IMR-90 (cell line): ENCODE data around the gene MYH11. TPM values are rescaled to one million over a fixed set of nuclear protein-coding genes. Genes with fewer than 3 reads are reported as not detected.

Experiments
- ATAC-seq: fragments of 200-7000 bp; cut with Tn5 transposase; 2 replicates; pipeline ENCODE4 v1.9.1; 2020; ENCODE audit warnings: low read depth, mild to moderate bottlenecking, moderate library complexity
- BruUV-seq: library from RNA; stranded (reverse); fragments of 400-500 nt; replicated peaks from 2 replicates; lab custom pipeline; 2021; lab: Mats Ljungman, UMichigan
- CTCF ChIA-PET: fragments of 300-600 bp; formaldehyde crosslinking; extraction: SDS; loops from one replicate; lab custom pipeline; 2021; ENCODE audit warnings: antibody characterized with exemption; lab: Yijun Ruan, JAX
- POLR2A ChIA-PET: fragments of 300-600 bp; sonication (Branson Sonifier 250); formaldehyde crosslinking; loops from one replicate; lab custom pipeline; 2022; ENCODE audit warnings: antibody characterized with exemption; ENCODE audit not compliant: unreplicated experiment; lab: Charles Lee
- DNase-seq: peaks from one replicate; pipeline ENCODE4 v3.0.0; 2013
- H2AFZ ChIP-seq: replicated peaks from 2 replicates; pipeline ENCODE3; 2013; ENCODE audit warnings: low read length, mild to moderate bottlenecking; ENCODE audit not compliant: poor library complexity
- H2AK5ac ChIP-seq: 2 replicates; pipeline ENCODE4 v1.6.1; 2013; ENCODE audit warnings: low read depth, low read length, inconsistent platforms
- H2AK9ac ChIP-seq: replicated peaks from 2 replicates; pipeline ENCODE3; 2013; ENCODE audit warnings: mild to moderate bottlenecking, low read depth, low read length, moderate library complexity; ENCODE audit not compliant: poor library complexity
- H2BK120ac ChIP-seq: 2 replicates; pipeline ENCODE4 v1.6.1; 2013; ENCODE audit warnings: low read depth, low read length, inconsistent platforms
- H2BK15ac ChIP-seq: 3 replicates; pipeline ENCODE4 v1.6.1; 2013; ENCODE audit warnings: low read depth, low read length, inconsistent platforms
- H2BK20ac ChIP-seq: 2 replicates; pipeline ENCODE4 v1.6.1; 2013; ENCODE audit warnings: low read depth, mild to moderate bottlenecking, inconsistent platforms, low read length, moderate library complexity
- H2BK5ac ChIP-seq: 2 replicates; pipeline ENCODE4 v1.6.1; 2013; ENCODE audit warnings: mild to moderate bottlenecking, low read depth, low read length, inconsistent platforms; ENCODE audit not compliant: poor library complexity, severe bottlenecking
- H3K14ac ChIP-seq: replicated peaks from 2 replicates; pipeline ENCODE4 v1.6.1; 2013; ENCODE audit warnings: low read depth, low read length, inconsistent platforms
- H3K18ac ChIP-seq: 2 replicates; pipeline ENCODE4 v1.6.1; 2013; ENCODE audit warnings: low read depth, low read length, control low read depth
- H3K23ac ChIP-seq: 2 replicates; pipeline ENCODE4 v1.6.1; 2013; ENCODE audit warnings: low read depth, low read length, inconsistent platforms
- H3K27ac ChIP-seq: 2 replicates; pipeline ENCODE4 v1.5.1; 2013; ENCODE audit warnings: mild to moderate bottlenecking, control low read depth, low read length; ENCODE audit not compliant: insufficient read depth
- H3K27me3 ChIP-seq: 2 replicates; pipeline ENCODE4 v1.6.1; 2013; ENCODE audit warnings: low read length; ENCODE audit not compliant: control insufficient read depth, insufficient read depth
- H3K36me3 ChIP-seq: 2 replicates; pipeline ENCODE4 v1.6.1; 2013; ENCODE audit warnings: low read length, mixed read lengths; ENCODE audit not compliant: control insufficient read depth, insufficient read depth
- H3K4ac ChIP-seq: 2 replicates; pipeline ENCODE4 v1.6.1; 2013; ENCODE audit warnings: low read depth, low read length, inconsistent platforms
- H3K4me1 ChIP-seq: 2 replicates; pipeline ENCODE4 v1.6.1; 2013; ENCODE audit warnings: low read length, mixed read lengths; ENCODE audit not compliant: control insufficient read depth, insufficient read depth
- H3K4me2 ChIP-seq: 2 replicates; pipeline ENCODE4 v1.6.1; 2013; ENCODE audit warnings: low read depth, mild to moderate bottlenecking, control low read depth, low read length, moderate library complexity
- H3K4me3 ChIP-seq: 2 replicates; pipeline ENCODE4 v1.5.1; 2013; ENCODE audit warnings: low read depth, mild to moderate bottlenecking, control low read depth, low read length, moderate library complexity; ENCODE audit not compliant: insufficient read depth
- H3K56ac ChIP-seq: 2 replicates; pipeline ENCODE4 v1.6.1; 2013; ENCODE audit warnings: low read length, inconsistent platforms; ENCODE audit not compliant: insufficient read depth; ENCODE audit errors: extremely low read depth
- H3K79me1 ChIP-seq, 2 experiments: 2 replicates each; pipeline ENCODE4 v1.6.1; 2013; ENCODE audit warnings: low read length in 2 of 2, inconsistent platforms in 1 of 2, low read depth in 1 of 2
- H3K9ac ChIP-seq: 2 replicates; pipeline ENCODE4 v1.6.1; 2013; ENCODE audit warnings: low read depth, low read length, control low read depth
- H3K9me1 ChIP-seq: 2 replicates; pipeline ENCODE4 v1.6.1; 2013; ENCODE audit warnings: low read length, inconsistent platforms; ENCODE audit not compliant: insufficient read depth
- H3K9me3 ChIP-seq: 2 replicates; pipeline ENCODE4 v1.6.1; 2013; ENCODE audit warnings: low read length; ENCODE audit not compliant: control insufficient read depth, insufficient read depth
- H4K20me1 ChIP-seq: 2 replicates; pipeline ENCODE4 v1.6.1; 2013; ENCODE audit warnings: low read length, inconsistent platforms; ENCODE audit not compliant: insufficient read depth
- H4K5ac ChIP-seq: 2 replicates; pipeline ENCODE4 v1.6.1; 2013; ENCODE audit warnings: mild to moderate bottlenecking, low read depth, low read length, control low read depth
- H4K8ac ChIP-seq, 2 experiments: 2 replicates each; pipeline ENCODE4 v1.6.1; 2013; ENCODE audit warnings: low read depth in 2 of 2, low read length in 2 of 2, control low read depth in 1 of 2, inconsistent platforms in 1 of 2
- H4K91ac ChIP-seq: 2 replicates; pipeline ENCODE4 v1.6.1; 2013; ENCODE audit warnings: low read depth, low read length, inconsistent platforms; ENCODE audit not compliant: insufficient read depth
- CEBPB ChIP-seq: IDR thresholded peaks from 2 replicates; pipeline ENCODE4 v1.6.1; 2012; ENCODE audit warnings: low read depth, low read length, improper control_type of control experiment
- CHD1 ChIP-seq: IDR thresholded peaks from 2 replicates; pipeline ENCODE4 v1.6.1; 2012; ENCODE audit warnings: low read depth, low read length, improper control_type of control experiment
- MAFK ChIP-seq: IDR thresholded peaks from 2 replicates; pipeline ENCODE4 v1.6.1; 2012; ENCODE audit warnings: low read depth, low read length, improper control_type of control experiment
- WGBS, 2 experiments: methylation state at CpG; one replicate each; pipeline versions ENCODE4 v1.1.5 to v1.1.7; 2013; ENCODE audit warnings: missing lambda C conversion rate in 2 of 2; ENCODE audit not compliant: insufficient read length in 1 of 2; ENCODE audit errors: extremely low coverage in 2 of 2; 5-methylcytosine and 5-hydroxymethylcytosine counted together
- dilution Hi-C: fragments of 300-500 bp; cut with HindIII; formaldehyde crosslinking; loops from one replicate; pipeline ENCODE4 v1.14.3; 2018; ENCODE audit warnings: low sequenced_read_pairs; ENCODE audit not compliant: unreplicated experiment
- in situ Hi-C: fragments of 300-500 bp; cut with MboI; formaldehyde crosslinking; loops from 3 replicates; pipeline ENCODE4 v1.14.3; 2019; ENCODE audit warnings: low sequenced_read_pairs, inconsistent platforms, mixed read lengths
- intact Hi-C: fragments of 100-400 bp; cut with micrococcal nuclease; formaldehyde crosslinking; loops from 2 replicates; pipeline ENCODE4 v1.10.0; 2022
- polyA plus RNA-seq, 3 experiments: library from polyadenylated mRNA; depleted of rRNA; stranded (reverse); fragments of >200 nt; gene quantifications; 2 replicates each; pipeline ENCODE4 v1.2.3, GENCODE V29; 2012; ENCODE audit warnings: low replicate concordance in 1 of 3
- total RNA-seq: library from RNA; depleted of rRNA; stranded (reverse); fragments of >200 nt; gene quantifications from 2 replicates; pipeline ENCODE4 v1.2.3, GENCODE V29; 2012
- TF ChIP-seq, protein P1 (sequence below): fragments of 150-350 bp; IDR thresholded peaks from 2 replicates; pipeline ENCODE4 v1.6.1; 2017; ENCODE audit warnings: mild to moderate bottlenecking, antibody characterized with exemption, low read length, low read depth

Gene MYH11
- total and polyA plus RNA-seq, 2 of the 4 experiments (the other 2 are of a cell fraction): under 0.01 to 0.12 TPM

DNA sequence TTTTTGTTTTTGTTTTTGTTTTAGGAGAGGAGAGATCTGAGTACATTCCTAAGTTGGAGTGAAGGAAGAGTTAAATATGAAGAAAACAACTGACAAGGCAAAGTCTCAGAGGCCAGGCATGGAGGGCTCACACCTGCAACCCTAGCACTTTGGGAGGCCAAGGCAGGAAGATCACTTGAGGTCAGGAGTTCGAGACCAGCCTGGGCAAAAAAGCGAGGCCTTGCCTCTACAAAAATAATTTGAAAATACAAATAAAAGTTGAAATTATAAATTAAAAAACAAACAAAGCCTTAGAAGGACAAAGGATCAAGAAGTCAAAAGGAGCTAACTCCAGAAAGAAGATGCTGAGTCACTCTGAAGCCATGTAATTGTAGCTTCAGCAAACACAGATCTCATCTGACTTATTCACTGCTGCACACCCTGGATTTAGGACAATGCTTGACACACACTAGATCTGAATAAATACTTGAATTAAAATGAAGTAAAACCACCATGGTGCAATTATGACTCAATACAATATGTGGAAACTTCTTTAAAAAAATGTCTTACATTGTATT is 22.5 kb upstream of the MYH11 start (continued):
- peak; percentile 94 for TF ChIP-seq CEBPB

- DNase-seq: no peak
- Histone ChIP-seq H4K20me1 (no peaks in the 10 kb centered on the region), H2AK5ac (peak overlapping the region; percentile 54), H3K79me1 (peaks cover 27 to 74% of the 10 kb centered on the region in 2 experiments), H4K91ac (no peak overlapping the region), H3K4ac (no peak overlapping the region; the same call in 1 of the 2 replicates), H4K5ac (no peak overlapping the region), H3K14ac (no peak overlapping the region), H3K36me3 (peaks cover 23% of the 10 kb centered on the region), H2AFZ (no peak overlapping the region), H3K18ac (no peak overlapping the region), H4K8ac (no peak overlapping the region), H2BK120ac (no peak overlapping the region), H3K9ac (no peak overlapping the region), H2AK9ac (no peak overlapping the region), H3K9me3 (no peaks in the 10 kb centered on the region), H3K4me3 (no peak overlapping the region), H3K4me2 (no peak overlapping the region), H2BK15ac (no peak overlapping the region), H3K4me1 (peaks cover 17% of the 10 kb centered on the region), H3K27ac (peak overlapping the region; percentile 29; the same call in 1 of the 2 replicates), H3K9me1 (peaks cover 16% of the 10 kb centered on the region), H3K23ac (no peak overlapping the region), H2BK20ac (peak overlapping the region; percentile 40; the same call in 1 of the 2 replicates), H2BK5ac (no peak overlapping the region), H3K27me3 (no peaks in the 10 kb centered on the region), H3K56ac (no peak overlapping the region)
- dilution Hi-C loops: no loop called here
- intact Hi-C loops: loop anchor here (5.0 kb wide), 1 partner anchor 71 kb away; the partner anchor contains the start of gene ABCC1
- in situ Hi-C loops: loop anchor here (25.0 kb wide), 1 partner anchor 136 kb away; no protein-coding TSS in a partner anchor
- no peak for TF ChIP-seq CHD1
- TF ChIP-seq MAFK: no peak
- TF ChIP-seq, protein P1, sequence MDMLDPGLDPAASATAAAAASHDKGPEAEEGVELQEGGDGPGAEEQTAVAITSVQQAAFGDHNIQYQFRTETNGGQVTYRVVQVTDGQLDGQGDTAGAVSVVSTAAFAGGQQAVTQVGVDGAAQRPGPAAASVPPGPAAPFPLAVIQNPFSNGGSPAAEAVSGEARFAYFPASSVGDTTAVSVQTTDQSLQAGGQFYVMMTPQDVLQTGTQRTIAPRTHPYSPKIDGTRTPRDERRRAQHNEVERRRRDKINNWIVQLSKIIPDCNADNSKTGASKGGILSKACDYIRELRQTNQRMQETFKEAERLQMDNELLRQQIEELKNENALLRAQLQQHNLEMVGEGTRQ: no peak
- BruUV-seq: no TSS peak
- WGBS, 2 experiments: no CpG with 5 or more reads among the region's 5 CpGs
- ChIA-PET POLR2A (interaction anchor here (0.6 to 1.5 kb wide), 2 partner anchors 12 to 74 kb away, joined by 3 to 4 read pairs; partner anchors contain the start of gene CEP20), CTCF (no interaction called here)
- no peak for ATAC-seq
These were observed 19.7 kb upstream of the MYH11 start for GRCh38 chr16:15876503-15876902.
